ENCODE data around the gene C11orf16. TPM values are rescaled to one million over a fixed set of nuclear protein-coding genes. Genes with fewer than 3 reads are reported as not detected.
A peak's percentile ranks its signal among the peaks of the same experiment; 100 is the strongest.

Gene C11orf16
- total and polyA plus RNA-seq, 5 donors: not detected

DNA sequence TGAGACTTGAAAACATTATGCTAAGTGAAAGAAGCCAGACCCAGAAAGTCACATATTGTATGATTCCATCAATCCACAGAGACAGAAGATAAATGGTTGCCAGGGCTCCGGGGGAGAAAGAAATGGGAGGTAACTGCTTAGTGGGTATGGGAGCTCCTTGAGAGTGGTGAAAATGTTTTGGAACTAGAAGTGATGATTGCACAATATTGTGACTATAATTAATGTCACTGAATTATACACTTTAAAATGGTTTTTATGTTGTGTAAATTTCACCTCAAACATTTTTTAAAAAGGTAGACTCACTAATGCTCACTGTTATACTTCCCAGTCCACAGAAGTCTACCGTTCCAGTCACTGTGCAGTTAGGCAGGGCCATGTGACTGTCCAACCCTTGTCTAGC is 54.0 kb downstream of the C11orf16 start:
- H3K9me3 ChIP-seq (ENCODE audit: control insufficient read depth, low read length): no peaks in the 10 kb centered on the region
- H3K27me3 ChIP-seq (ENCODE audit: control insufficient read depth, insufficient read depth): no peaks in the 10 kb centered on the region
- DNase-seq (no peak), ATAC-seq (no peak)
- 88% methylated on average over 2 of the region's 2 CpGs for WGBS
- no peak overlapping the region for H3K4me3 ChIP-seq (ENCODE audit: low read length)
- no peak overlapping the region for H3K27ac ChIP-seq (ENCODE audit: low read length)
- intact Hi-C loops (cut with DNase I): no loop called here
- H3K4me1 ChIP-seq (ENCODE audit: control insufficient read depth, insufficient read depth, low read length): no peaks in the 10 kb centered on the region

DNA sequence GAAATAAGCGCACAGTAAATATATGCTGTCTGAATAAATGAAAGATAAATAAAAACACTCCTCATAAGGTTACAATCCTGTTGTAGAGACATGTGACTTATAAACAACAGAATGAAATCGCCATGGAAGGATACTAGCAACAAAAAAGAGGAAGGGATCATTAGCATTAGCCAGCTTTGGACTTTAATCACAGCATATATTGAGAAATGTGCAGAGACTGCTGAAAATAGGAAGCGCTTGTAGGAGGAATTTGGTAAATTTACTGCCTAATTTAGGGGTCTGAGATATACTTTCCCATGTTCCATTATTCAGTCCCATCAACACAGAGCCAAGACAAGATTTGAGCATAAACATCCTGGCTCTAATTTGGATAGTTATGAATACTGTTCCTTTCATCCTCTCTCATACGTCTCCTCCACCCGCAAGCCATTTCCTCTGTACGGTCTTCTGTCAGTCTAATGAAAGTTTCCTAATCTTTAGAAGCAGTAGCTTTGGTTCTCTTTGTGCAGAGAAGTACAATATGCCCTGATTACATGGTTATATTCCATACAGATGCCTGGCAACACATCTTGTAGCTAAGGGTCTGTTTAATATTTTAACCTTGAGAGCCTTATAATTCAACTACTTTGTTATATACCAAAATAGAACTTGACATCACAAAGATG is 58.9 kb downstream of the C11orf16 start:
- no peak overlapping the region for H3K27ac ChIP-seq (ENCODE audit: low read length)
- ATAC-seq: no peak
- WGBS: 51% methylated on average over 6 of the region's 6 CpGs
- intact Hi-C loops (cut with DNase I): no loop called here
- no peaks in the 10 kb centered on the region for H3K4me1 ChIP-seq (ENCODE audit: control insufficient read depth, insufficient read depth, low read length)
- no peak for DNase-seq
- H3K4me3 ChIP-seq (ENCODE audit: low read length): no peak overlapping the region
- no peaks in the 10 kb centered on the region for H3K27me3 ChIP-seq (ENCODE audit: control insufficient read depth, insufficient read depth)
- H3K9me3 ChIP-seq (ENCODE audit: control insufficient read depth, low read length): no peaks in the 10 kb centered on the region

DNA sequence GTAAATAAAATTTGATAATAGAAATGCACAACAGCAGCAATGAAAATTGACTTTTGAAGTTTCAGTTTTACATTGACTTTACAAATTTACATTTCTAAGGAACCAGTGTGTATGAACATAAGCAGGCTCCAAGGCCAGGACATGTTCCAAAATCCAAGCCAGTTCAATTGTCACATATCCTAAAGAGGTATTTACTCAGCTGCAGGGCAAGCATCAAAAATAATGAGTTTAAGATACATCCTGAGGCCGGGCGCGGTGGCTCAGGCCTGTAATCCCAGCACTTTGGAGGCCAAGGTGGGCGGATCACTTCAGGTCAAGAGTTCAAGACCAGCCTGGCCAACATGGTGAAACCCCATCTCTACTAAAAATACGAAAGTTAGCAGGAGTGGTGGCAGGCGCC is 60.8 kb downstream of the C11orf16 start:
- H3K27me3 ChIP-seq (ENCODE audit: control insufficient read depth, insufficient read depth): no peaks in the 10 kb centered on the region
- ATAC-seq: no peak
- H3K9me3 ChIP-seq (ENCODE audit: control insufficient read depth, low read length): no peaks in the 10 kb centered on the region
- intact Hi-C loops (cut with DNase I): no loop called here
- WGBS: 70% methylated on average over 6 of the region's 6 CpGs
- H3K4me1 ChIP-seq (ENCODE audit: control insufficient read depth, insufficient read depth, low read length): peaks cover under 1% of the 10 kb centered on the region
- no peak overlapping the region for H3K27ac ChIP-seq (ENCODE audit: low read length)
- no peak overlapping the region for H3K4me3 ChIP-seq (ENCODE audit: low read length)
- DNase-seq: no peak

DNA sequence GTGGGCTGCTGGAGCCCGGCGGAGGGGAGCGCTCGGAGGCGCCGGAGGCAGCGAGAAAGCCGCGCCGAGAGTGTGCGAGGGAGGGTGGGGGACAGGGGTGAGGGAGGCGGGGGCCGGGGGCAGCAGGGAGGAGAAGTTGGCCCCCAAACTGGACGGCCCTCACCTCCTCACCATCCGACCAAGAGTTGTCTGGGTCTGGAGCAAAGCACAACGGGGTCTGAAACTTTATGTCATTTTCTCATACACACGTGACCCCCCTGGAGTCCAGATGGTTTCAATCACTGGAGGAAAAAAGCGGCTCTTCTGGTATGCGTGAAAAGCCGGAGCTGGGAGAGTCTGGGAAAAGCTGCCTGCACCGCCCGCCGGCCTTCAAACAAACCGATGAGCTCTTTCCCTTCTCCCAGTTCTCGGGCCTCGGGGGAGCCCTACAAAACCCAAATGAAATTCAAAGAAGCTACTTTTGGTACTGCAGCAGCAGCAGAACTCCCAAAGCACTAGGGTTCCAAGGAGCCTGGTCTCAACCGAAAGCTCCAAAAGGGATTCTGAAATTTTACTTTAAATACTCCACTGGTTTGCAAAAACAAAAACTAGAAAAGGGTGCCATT is 61.5 kb downstream of the C11orf16 start:
- intact Hi-C loops (cut with DNase I): no loop called here
- WGBS: 3% methylated on average over 27 of the region's 27 CpGs
- ATAC-seq (peak; percentile 83 to 85), DNase-seq (peak; percentile 59 to 88 (median 86))
- peak overlapping the region; percentile 78 for H3K27ac ChIP-seq (ENCODE audit: low read length)
- H3K27me3 ChIP-seq (ENCODE audit: control insufficient read depth, insufficient read depth): no peaks in the 10 kb centered on the region
- peaks cover 4% of the 10 kb centered on the region for H3K4me1 ChIP-seq (ENCODE audit: control insufficient read depth, insufficient read depth, low read length)
- peak overlapping the region; percentile 96 for H3K4me3 ChIP-seq (ENCODE audit: low read length)
- H3K9me3 ChIP-seq (ENCODE audit: control insufficient read depth, low read length): no peaks in the 10 kb centered on the region

DNA sequence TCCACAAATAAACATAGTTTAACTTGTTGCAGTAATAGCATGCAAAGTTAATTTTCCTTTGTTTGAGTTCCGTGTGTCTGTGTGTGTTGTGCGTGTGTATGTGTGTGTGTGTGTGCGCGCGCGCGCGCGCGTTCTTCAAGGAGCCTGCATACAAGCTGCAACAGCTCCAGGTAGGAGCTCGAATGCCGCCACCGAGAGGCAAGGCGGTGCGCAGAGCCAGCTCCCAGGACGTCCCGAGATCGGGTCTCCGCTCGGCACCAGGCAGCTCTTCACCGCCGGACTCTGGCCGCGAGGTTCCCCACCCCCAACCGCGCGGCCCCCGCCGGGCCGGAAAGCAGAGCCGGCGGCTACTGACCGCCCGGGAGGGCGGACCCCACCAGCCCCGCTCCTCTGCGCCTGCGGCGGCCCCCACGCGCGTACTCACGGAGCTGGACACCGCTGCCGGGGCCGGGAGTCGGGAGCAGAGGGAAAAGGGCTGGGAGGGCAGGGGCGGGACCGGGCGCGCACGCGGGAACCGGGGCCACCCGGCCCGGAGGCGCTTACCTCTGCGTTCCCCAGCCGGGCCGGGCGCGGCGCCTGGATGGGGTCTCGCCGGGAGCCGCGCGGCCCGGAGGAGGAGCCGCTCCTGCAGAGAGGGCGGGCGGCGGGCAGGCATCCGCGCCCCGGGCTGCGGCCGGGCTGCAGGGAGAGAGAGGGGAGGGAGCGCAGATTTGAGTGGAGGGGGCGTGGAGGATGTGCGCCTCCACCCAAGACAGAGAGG is 62.2 kb downstream of the C11orf16 start:
- Histone ChIP-seq H3K9me3 (ENCODE audit: control insufficient read depth, low read length) (no peaks in the 10 kb centered on the region), H3K4me1 (ENCODE audit: control insufficient read depth, insufficient read depth, low read length) (peaks cover 4% of the 10 kb centered on the region), H3K27me3 (ENCODE audit: control insufficient read depth, insufficient read depth) (no peaks in the 10 kb centered on the region), H3K27ac (ENCODE audit: low read length) (peak overlapping the region; percentile 65), H3K4me3 (ENCODE audit: low read length) (peak overlapping the region; percentile 96)
- WGBS: under 1% methylated on average over 81 of the region's 81 CpGs
- intact Hi-C loops (cut with DNase I): no loop called here
- ATAC-seq (peak; percentile 86 to 87), DNase-seq (peak; percentile 46 to 84 (median 83))

Other genes starting within 250 kb of the C11orf16 start
- gene AKIP1, start 21.8 kb downstream of the C11orf16 start, total RNA-seq: 10 to 100 TPM; 24.4 to 30.3 (median 25.4) TPM
- 28.7 TPM for gene AKIP1, start 21.8 kb downstream of the C11orf16 start, polyA plus RNA-seq
- gene ASCL3, start 10.1 kb upstream of the C11orf16 start, total RNA-seq: not detected
- not detected for gene ASCL3, start 10.1 kb upstream of the C11orf16 start, polyA plus RNA-seq
- 10 to 100 TPM; 37.2 to 44.7 (median 40.4) TPM for gene TMEM9B, start 31.5 kb upstream of the C11orf16 start, total RNA-seq
- gene TMEM9B, start 31.5 kb upstream of the C11orf16 start, polyA plus RNA-seq: 56.8 TPM
- gene NRIP3, start 71.1 kb upstream of the C11orf16 start, total RNA-seq: 1 to 10 TPM; 1.7 to 3.8 (median 2.3) TPM
- gene NRIP3, start 71.1 kb upstream of the C11orf16 start, polyA plus RNA-seq: 1.00 TPM
- gene SCUBE2, start 158.7 kb upstream of the C11orf16 start, total RNA-seq: 1 to 10 TPM; 1.6 to 3.6 (median 2.2) TPM
- gene SCUBE2, start 158.7 kb upstream of the C11orf16 start, polyA plus RNA-seq: 0.18 TPM

All from right cardiac atrium (tissue), 5 donors.